GM18508 (cell line): ENCODE data around the gene CCDC117.
"Not testable (repeated sequence)": the region's sequence is repeated elsewhere in the genome, so short reads cannot be mapped to it uniquely, and the experiment has no call there.

Experiments
- ATAC-seq: cut with Tn5 transposase; IDR thresholded peaks from one replicate; pipeline ENCODE4 v1.9.1; 2021; ENCODE audit warnings: moderate number of reproducible peaks; ENCODE audit not compliant: insufficient read depth, unreplicated experiment

CCDC117 gene

DNA sequence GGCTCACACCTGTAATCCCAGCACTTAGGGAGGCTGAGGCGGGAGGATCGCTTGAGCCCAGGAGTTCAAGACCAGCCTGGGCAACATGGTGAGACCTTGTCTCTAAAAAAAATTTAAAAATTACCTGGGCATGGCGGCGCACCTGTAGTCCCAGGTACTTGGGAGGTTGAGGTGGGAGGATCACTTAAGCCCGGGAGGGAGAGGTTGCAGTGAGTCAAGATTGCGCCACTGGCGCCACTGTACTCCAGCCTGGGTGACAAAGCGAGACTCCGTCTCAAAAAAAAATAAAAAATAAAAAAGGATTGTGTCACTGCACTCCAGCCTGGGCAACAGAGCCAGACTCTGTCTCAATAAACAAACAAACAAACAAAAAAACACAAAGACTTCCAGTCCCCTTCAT, 52.0 kb downstream of the CCDC117 start:
- not testable (repeated sequence) for ATAC-seq

DNA sequence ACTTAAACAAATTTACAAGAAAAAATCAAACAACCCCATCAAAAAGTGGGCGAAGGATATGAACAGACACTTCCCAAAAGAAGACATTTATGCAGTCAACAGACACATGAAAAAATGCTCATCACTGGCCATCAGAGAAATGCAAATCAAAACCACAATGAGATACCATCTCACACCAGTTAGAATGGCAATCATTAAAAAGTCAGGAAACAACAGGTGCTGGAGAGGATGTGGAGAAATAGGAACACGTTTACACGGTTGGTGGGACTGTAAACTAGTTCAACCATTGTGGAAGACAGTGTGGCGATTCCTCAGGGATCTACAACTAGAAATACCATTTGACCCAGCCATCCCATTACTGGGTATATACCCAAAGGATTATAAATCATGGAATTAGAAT, 53.9 kb downstream of the CCDC117 start:
- ATAC-seq, result not testable (repeated sequence)

DNA sequence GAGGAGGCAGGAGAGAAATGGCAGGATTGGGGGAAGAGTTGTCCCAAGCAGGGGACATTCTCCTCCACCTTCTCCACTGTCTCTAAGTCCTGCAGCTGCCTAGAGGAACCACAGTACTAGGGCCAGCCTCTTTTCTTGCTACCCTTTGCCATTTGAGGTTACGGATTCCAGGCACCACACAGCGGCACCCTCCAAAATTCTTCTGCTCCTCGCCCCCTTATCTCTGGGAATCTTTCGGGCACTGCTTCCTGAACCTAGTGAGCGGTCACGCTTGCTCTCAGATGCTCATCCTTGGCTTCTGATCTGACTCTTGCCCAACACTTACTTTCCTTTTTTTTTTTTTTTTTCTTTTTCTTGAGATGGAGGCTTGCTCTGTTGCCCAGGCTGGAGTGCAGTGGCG, 54.4 kb downstream of the CCDC117 start:
- ATAC-seq, result no peak

DNA sequence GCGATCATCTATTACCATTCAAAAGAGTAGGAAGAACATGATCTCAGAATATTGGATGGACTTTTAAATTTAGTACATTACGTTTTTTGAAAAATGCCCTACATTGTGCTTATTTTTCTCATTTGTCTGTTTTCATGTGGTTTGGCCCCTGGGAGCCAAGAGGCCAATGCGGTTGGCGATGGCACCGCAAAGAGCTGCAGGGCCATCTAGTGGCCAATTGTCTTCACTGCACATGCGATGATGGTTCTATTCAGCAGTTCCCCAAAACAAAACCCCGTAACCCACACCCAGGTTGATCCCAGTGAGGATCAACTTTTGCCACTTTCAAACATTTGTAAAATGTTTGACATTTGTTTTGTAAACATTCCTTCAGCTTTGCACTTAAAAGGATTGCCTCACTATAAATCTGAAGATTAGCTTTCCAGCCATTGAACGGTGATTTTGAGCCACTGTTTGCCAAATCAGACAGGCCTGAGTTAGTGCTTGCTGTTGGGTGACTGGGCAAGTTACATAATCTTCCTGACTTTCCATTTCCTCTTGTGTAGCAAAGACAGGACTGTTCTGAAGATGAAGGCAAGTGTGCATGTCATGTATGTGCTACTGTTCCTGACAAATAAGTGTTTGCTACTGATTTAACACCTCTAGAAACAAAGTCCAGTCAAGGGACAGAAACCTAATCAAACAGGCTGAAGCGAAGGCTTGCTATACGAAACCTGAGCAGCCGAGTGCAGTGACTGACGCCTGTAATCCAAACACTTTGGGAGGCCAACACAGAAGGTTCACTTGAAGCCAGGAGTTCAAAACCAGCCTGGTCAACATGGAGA, 57.1 kb downstream of the CCDC117 start:
- ATAC-seq, result no peak

DNA sequence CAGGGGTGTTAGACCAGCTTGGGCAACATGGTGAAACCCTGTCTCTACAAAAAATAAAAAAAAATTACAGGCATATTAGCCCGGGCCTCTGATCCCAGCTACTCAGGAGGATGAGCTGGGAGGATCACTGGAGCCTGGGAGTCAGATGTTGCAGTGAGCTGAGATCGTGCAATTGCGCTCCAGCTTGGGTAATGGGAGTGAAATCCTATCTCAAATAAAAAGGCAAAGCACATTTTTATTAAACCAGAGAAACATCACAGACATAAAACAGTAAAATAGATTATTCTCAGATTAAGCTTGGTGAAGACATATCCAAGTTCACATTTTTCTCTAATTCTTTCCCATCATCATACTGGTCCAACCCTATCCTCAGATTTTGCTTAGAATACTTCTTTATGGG, 57.9 kb downstream of the CCDC117 start:
- no peak for ATAC-seq

DNA sequence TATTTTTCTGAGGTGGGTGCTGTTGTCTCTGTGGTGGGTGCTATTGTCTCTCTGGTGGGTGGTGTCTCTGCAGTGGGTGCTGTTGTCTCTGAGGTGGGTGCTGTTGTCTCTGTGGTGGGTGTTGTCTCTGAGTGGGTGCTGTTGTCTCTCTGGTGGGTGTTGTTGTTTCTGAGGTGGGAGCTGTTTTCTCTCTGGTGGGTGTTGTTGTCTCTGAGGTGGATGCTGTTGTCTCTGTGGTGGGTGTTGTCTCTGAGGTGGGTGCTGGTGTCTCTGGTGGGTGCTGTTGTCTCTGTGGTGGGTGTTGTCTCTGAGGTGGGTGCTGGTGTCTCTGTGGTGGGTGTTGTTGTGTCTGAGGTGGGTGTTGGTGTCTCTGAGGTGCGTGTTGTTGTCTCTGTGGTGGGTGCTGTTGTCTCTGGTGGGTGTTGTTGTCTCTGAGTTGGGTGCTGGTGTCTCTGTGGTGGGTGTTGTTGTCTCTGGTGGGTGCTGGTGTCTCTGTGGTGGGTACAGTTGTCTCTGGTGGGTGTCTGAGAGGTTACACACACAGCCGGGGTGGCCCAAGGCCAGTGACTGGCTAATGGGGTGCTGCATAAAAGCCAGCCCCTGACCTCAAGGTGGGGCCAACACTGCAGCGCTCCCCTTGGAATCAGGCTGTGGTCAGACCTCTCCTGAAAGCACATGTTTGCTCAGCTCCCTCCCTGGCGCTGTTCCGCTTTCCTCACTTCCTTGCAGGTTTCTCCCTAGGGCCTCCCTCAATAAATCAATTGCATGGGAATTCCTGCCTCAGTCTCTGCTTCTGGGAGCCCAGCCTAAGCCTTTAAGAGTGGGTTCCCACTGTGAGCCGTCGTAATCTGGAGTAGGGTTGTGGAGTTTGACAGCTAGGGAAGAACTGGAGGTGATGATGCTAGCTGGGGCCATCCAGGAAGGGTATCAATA, 58.9 kb downstream of the CCDC117 start:
- ATAC-seq, result no peak

DNA sequence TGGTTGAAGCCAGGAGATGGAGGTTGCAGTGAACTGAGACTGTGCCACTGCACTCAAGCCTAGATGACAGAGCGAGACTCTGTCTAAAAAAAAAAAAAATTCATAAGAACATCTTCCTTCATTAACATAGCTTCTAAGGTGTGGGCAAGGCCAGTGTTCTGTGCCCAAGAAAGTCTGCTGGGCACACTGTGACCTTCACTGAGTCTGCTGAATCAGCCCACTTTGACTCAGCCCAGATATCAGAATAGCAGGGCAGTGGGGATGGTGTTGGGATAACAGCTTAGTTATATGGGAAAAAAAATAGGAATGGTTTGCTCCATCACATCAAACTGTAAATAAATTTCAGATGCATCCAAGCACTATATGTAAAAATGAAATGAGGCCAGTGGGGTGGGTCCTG, 60.2 kb downstream of the CCDC117 start:
- ATAC-seq, result no peak

DNA sequence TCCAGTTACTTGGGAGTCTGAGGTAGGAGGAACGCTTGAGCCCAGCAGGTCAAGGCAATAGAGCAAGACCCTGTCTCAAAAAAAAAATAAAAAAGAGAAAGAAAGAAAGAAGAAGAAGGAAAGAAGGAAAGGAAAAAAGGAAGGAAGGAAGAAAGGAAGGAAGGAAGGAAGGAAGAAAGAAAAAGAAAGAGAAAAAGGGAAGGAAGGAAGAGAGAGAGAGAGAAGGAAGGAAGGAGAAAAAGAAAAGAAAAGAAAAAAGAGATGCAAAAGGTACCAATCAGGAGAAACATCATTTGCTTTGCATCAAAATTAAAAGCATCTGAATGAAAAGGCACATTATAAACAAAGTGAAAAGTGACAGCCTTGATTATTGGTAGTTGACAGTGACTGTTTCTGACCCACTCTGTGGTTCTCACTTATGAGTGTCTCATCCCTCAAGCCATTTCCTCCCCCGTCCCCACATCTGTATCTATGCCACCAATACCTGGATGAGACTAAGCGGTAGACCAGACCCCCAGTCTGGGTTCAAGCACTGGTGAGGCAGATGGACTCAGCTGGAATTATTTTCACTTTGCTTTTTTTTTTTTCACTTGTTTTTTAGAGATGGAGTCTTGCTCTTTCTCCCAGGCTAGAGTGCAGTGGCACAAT, 60.9 kb downstream of the CCDC117 start:
- no peak for ATAC-seq

DNA sequence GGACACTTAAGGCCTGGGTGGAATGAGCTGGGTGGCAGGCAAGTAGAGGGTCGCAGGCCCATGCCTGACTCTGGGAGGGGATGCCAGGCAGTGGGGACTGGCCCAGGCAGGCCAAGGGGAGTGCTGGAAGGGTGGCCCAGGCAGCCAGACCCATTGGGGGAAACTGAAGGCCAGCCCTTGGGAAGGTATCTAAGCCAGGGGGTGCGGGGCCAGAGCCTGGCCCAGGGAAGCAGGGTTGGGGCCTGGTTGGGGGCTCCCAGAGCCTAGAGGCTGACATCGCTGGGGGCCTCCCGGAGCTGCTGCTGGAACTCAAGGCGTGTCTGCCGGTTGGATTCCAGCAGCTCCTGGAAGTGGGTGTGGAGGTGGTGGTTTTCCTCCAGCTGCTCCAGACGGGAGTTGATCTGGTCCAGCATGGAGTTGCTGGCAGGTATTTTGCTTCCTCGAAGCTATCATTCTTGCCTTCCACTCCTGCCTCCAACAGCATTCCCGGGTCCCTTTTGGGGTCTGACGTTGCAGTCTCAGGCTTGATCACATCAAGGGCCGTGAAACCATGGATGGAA, 63.2 kb downstream of the CCDC117 start:
- ATAC-seq, result no peak

DNA sequence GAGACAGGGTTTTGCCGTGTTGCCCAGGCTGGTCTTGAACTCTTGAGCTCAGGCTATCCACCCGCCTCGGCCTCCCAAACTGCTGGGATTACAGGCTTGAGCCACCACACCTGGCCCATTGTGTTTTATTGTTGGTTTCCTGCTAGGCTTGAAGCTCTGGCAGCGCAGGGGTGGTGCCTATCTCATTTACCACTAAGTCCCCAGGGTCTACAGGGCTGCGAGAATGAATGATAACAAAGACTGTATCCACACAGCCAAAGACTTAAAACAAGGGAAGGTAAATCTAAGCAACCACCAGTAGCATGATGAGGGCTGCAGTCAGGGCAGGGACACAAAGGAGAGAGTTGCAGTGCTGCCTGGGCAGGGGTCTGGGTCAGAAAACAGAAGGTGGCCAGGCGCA, 65.1 kb downstream of the CCDC117 start:
- no peak for ATAC-seq
